Measurements from ENCODE around the gene FAM228B. TPM values are rescaled to one million over a fixed set of nuclear protein-coding genes. Genes with fewer than 3 reads are reported as not detected.

Gene FAM228B
- total RNA-seq, 4 donors from 2014 or later: 22.6 to 41.4 (median 33.8) TPM

- DNase-seq (ENCODE audit: extremely low spot score): no peak
- no peak for TF ChIP-seq POLR2AphosphoS5 (IDR thresholded peaks at IDR 0.05)
- TF ChIP-seq POLR2A (IDR thresholded peaks at IDR 0.05; ENCODE audit: low read depth): no peak
- no peak for TF ChIP-seq CTCF (IDR thresholded peaks at IDR 0.05)
- TF ChIP-seq EP300 (IDR thresholded peaks at IDR 0.05): no peak
- Histone ChIP-seq H3K9me3 (no peaks in the 10 kb centered on the region), H3K4me3 (no peak overlapping the region), H3K27me3 (no peaks in the 10 kb centered on the region), H3K36me3 (peaks cover 71 to 96% (median 85%) of the 10 kb centered on the region in 4 donors), H3K27ac (replicated peaks in 1 of 4) (no peak overlapping the region), H3K4me1 (no peaks in the 10 kb centered on the region)
- intact Hi-C loops (cut with DNase I): no loop called here
- 80% methylated on average over 16 of the region's 17 CpGs for WGBS
Observed at GRCh38 chr2:24209389-24210105, 86.3 kb downstream of the FAM228B start.

- intact Hi-C loops (cut with DNase I): no loop called here
- Histone ChIP-seq H3K36me3 (peaks cover 65 to 95% (median 82%) of the 10 kb centered on the region in 4 donors), H3K9me3 (no peaks in the 10 kb centered on the region), H3K4me3 (no peak overlapping the region), H3K27ac (replicated peaks in 1 of 4) (no peak overlapping the region), H3K27me3 (no peaks in the 10 kb centered on the region), H3K4me1 (no peaks in the 10 kb centered on the region)
- WGBS: 91% methylated on average over 2 of the region's 2 CpGs
- TF ChIP-seq CTCF (IDR thresholded peaks at IDR 0.05): no peak
- no peak for TF ChIP-seq EP300 (IDR thresholded peaks at IDR 0.05)
- no peak for TF ChIP-seq POLR2AphosphoS5 (IDR thresholded peaks at IDR 0.05)
- TF ChIP-seq POLR2A (IDR thresholded peaks at IDR 0.05; ENCODE audit: low read depth): no peak
- no peak for DNase-seq (ENCODE audit: extremely low spot score)
Observed at GRCh38 chr2:24210106-24210455, 86.8 kb downstream of the FAM228B start.

DNA sequence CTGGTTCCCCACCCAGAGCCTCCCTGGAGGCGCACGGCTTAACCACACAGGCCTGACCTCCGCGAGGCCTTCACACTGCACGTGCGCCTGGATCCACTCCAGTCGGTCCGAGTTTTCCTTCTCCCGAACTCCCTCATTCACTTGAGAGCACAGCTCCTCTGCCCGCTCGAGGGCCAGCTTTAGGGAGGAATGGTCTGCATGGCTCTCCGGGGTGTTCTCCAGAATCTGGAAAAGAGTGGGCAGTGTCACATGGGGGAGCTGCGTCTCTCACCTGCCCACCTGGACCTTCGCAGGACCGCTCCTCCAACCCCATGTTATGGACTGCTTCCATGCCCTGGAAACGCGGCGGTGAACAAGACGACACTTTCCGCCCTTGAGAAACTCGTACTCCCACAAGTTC is 87.5 kb downstream of the FAM228B start:
- no peak for DNase-seq (ENCODE audit: extremely low spot score)
- Histone ChIP-seq H3K27me3 (no peaks in the 10 kb centered on the region), H3K9me3 (no peaks in the 10 kb centered on the region), H3K27ac (replicated peaks in 1 of 4) (no peak overlapping the region), H3K36me3 (peaks cover 66 to 95% (median 81%) of the 10 kb centered on the region in 4 donors), H3K4me1 (no peaks in the 10 kb centered on the region), H3K4me3 (no peak overlapping the region)
- intact Hi-C loops (cut with DNase I): no loop called here
- TF ChIP-seq EP300 (IDR thresholded peaks at IDR 0.05): no peak
- TF ChIP-seq POLR2A (IDR thresholded peaks at IDR 0.05; ENCODE audit: low read depth): no peak
- TF ChIP-seq CTCF (IDR thresholded peaks at IDR 0.05): no peak
- TF ChIP-seq POLR2AphosphoS5 (IDR thresholded peaks at IDR 0.05): no peak
- 92% methylated on average over 14 of the region's 21 CpGs for WGBS

GRCh38 chr2:24211408-24211807 is 88.1 kb downstream of the FAM228B start:
- Histone ChIP-seq H3K27ac (replicated peaks in 1 of 4) (no peak overlapping the region), H3K36me3 (peaks cover 70 to 96% (median 82%) of the 10 kb centered on the region in 4 donors), H3K4me3 (no peak overlapping the region), H3K4me1 (no peaks in the 10 kb centered on the region), H3K27me3 (no peaks in the 10 kb centered on the region), H3K9me3 (no peaks in the 10 kb centered on the region)
- no peak for TF ChIP-seq EP300 (IDR thresholded peaks at IDR 0.05)
- no peak for TF ChIP-seq POLR2AphosphoS5 (IDR thresholded peaks at IDR 0.05)
- no peak for TF ChIP-seq POLR2A (IDR thresholded peaks at IDR 0.05; ENCODE audit: low read depth)
- TF ChIP-seq CTCF (IDR thresholded peaks at IDR 0.05): no peak
- 84% methylated on average over 7 of the region's 7 CpGs for WGBS
- intact Hi-C loops (cut with DNase I): no loop called here
- no peak for DNase-seq (ENCODE audit: extremely low spot score)

DNA sequence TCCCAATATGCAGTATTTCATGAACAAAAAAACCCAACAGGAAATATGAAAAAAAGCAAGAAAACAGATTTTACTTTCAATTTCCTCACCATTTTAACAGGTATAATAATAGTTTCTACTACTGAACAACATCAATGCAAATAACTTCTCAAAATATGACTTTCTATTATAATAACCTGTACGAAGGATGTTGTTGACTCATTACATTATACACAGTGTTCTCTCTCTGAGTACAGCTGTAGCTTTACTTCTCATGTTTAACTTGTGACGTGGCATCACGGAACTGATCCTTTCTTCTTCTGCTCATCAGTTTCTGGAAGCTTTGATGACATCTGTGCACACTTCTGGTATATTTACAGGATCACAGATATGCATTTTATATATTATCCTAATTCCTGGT is 91.6 kb downstream of the FAM228B start:
- intact Hi-C loops (cut with DNase I): no loop called here
- no peak for TF ChIP-seq POLR2A (IDR thresholded peaks at IDR 0.05; ENCODE audit: low read depth)
- TF ChIP-seq EP300 (IDR thresholded peaks at IDR 0.05): no peak
- no peak for TF ChIP-seq CTCF (IDR thresholded peaks at IDR 0.05)
- TF ChIP-seq POLR2AphosphoS5 (IDR thresholded peaks at IDR 0.05): no peak
- Histone ChIP-seq H3K4me1 (no peaks in the 10 kb centered on the region), H3K4me3 (no peak overlapping the region), H3K9me3 (no peaks in the 10 kb centered on the region), H3K27me3 (no peaks in the 10 kb centered on the region), H3K27ac (replicated peaks in 1 of 4) (no peak overlapping the region), H3K36me3 (peaks cover 49 to 96% (median 79%) of the 10 kb centered on the region in 4 donors)
- 93% methylated on average over 3 of the region's 3 CpGs for WGBS
- no peak for DNase-seq (ENCODE audit: extremely low spot score)
